Type B pancreatic cell (in vitro differentiated cells): ENCODE measurements around the gene GASK1A. TPM values are rescaled to one million over a fixed set of nuclear protein-coding genes. Genes with fewer than 3 reads are reported as not detected.

ENCODE experiments used
- DNase-seq: peaks from one replicate; pipeline ENCODE4 v3.0.0; 2021; ENCODE audit warnings: mixed read lengths; ENCODE audit not compliant: unreplicated experiment; ENCODE audit errors: extremely low spot score
- H3K27ac Mint-ChIP-seq: 2 replicates; pipeline ENCODE4 v1.8.0; 2021; ENCODE audit warnings: mild to moderate bottlenecking, mixed read lengths
- H3K27me3 Mint-ChIP-seq: 2 replicates; pipeline ENCODE4 v1.8.0; 2021; ENCODE audit warnings: mixed read lengths
- H3K36me3 Mint-ChIP-seq: 2 replicates; pipeline ENCODE4 v1.8.0; 2021; ENCODE audit warnings: mixed read lengths
- H3K4me1 Mint-ChIP-seq: one replicate; pipeline ENCODE4 v1.8.0; 2021; ENCODE audit warnings: mixed read lengths; ENCODE audit not compliant: unreplicated experiment
- H3K4me3 Mint-ChIP-seq: 2 replicates; pipeline ENCODE4 v1.8.0; 2021; ENCODE audit warnings: mild to moderate bottlenecking, mixed read lengths
- H3K9me3 Mint-ChIP-seq: 2 replicates; pipeline ENCODE4 v1.8.0; 2021; ENCODE audit warnings: mixed read lengths
- CTCF ChIP-seq: fragments of 200-600 bp; sonication (generic); conservative IDR thresholded peaks from 2 replicates; pipeline ENCODE4 v1.5.0; 2021; ENCODE audit warnings: antibody characterized with exemption, mild to moderate bottlenecking
- total RNA-seq: library from RNA; stranded (reverse); gene quantifications from 2 replicates; pipeline ENCODE4 v1.2.1, GENCODE V29; 2021; ENCODE audit warnings: low replicate concordance

The GASK1A gene
- total RNA-seq, 1 donor from 2014 or later = 0.89 TPM

DNA sequence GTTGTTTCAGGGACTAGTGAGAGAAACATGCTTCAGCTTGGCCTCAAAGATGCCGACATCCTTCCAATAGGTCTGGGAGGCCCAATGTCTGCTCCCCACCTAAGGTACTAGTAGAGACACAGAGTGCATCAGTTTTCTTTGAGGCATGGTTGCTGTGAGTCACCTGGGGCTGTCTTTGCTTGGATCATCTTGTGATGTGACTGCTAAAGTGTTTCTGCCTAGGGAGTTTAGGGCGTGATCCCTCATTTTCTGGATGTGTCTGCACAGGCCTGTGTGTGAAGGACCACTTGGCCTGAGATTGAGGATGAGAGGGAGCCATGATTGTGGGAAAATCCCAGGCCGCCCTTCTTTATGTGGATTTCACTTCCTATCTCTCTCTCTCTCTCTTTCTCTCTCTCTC lies 4.8 kb downstream of the GASK1A start:
- H3K9me3 Mint-ChIP-seq = no peaks in the 10 kb centered on the region
- DNase-seq = no peak
- H3K36me3 Mint-ChIP-seq = no peaks in the 10 kb centered on the region
- H3K27ac Mint-ChIP-seq = no peak overlapping the region
- no peak overlapping the region for H3K4me3 Mint-ChIP-seq
- H3K27me3 Mint-ChIP-seq = peaks cover 70% of the 10 kb centered on the region
- no peak for TF ChIP-seq CTCF
- peaks cover 4% of the 10 kb centered on the region for H3K4me1 Mint-ChIP-seq

DNA sequence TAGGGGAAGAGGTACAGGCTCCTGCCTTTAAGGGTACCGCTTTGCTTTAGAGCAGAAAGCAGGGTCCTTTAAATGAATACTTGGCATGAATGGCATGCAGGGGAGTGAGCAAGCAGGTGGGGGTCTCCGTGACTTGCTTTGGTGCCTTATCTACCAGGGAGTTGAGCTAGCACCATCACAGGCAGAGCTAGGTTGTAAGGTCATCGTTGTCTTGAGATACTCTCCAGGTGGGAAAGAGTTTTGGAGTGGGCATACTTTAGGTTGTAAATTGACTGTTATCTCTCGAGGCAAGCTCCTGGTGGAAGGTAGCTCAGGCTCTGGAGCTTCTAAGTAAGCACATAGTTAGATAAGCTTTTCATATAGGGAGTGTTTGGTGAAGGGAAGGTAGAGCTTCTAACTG lies 5.6 kb downstream of the GASK1A start:
- Mint-ChIP-seq H3K27ac (no peak overlapping the region), H3K9me3 (no peaks in the 10 kb centered on the region), H3K4me3 (no peak overlapping the region), H3K27me3 (peaks cover 68% of the 10 kb centered on the region), H3K36me3 (no peaks in the 10 kb centered on the region), H3K4me1 (peaks cover 4% of the 10 kb centered on the region)
- TF ChIP-seq CTCF = no peak
- no peak for DNase-seq

- Mint-ChIP-seq H3K36me3 (no peaks in the 10 kb centered on the region), H3K9me3 (no peaks in the 10 kb centered on the region), H3K27ac (no peak overlapping the region), H3K4me1 (peaks cover 10% of the 10 kb centered on the region), H3K27me3 (peaks cover 41% of the 10 kb centered on the region), H3K4me3 (no peak overlapping the region)
- no peak for TF ChIP-seq CTCF
- no peak for DNase-seq
These were observed 9.0 kb downstream of the GASK1A start for GRCh38 chr3:42988097-42988496.

DNA sequence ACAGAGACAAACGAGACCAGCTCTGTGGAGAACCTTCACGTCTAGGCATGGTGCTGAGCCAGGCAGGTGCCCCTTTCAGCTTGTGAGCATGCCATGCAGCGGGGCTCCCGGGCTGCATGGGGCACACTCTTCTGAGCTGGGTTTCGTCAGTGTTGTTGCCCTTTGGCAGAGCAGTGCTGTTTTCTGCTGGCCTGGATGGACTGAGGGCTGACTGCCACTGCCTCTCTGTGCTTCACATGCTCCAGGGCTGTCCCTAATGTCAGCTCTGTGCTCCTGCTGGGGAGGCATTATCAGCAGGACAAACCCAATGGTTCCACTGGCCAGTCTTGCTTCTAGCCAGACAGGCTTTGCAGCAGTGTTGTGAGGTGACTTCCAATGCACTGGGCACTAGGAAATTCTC lies 9.5 kb downstream of the GASK1A start:
- no peak for DNase-seq
- Mint-ChIP-seq H3K36me3 (no peaks in the 10 kb centered on the region), H3K4me3 (no peak overlapping the region), H3K27ac (no peak overlapping the region), H3K9me3 (no peaks in the 10 kb centered on the region), H3K4me1 (peaks cover 10% of the 10 kb centered on the region), H3K27me3 (peaks cover 36% of the 10 kb centered on the region)
- TF ChIP-seq CTCF = no peak

- Mint-ChIP-seq H3K36me3 (no peaks in the 10 kb centered on the region), H3K4me3 (no peak overlapping the region), H3K9me3 (no peaks in the 10 kb centered on the region), H3K27me3 (peaks cover 19% of the 10 kb centered on the region), H3K27ac (peak overlapping the region; percentile 3), H3K4me1 (peaks cover 10% of the 10 kb centered on the region)
- TF ChIP-seq CTCF = no peak
- DNase-seq = no peak
These were observed 12.5 kb downstream of the GASK1A start for GRCh38 chr3:42991341-42992315.
